ENCODE data around the gene ANKS3.
"Not testable (repeated sequence)": the region's sequence is repeated elsewhere in the genome, so short reads cannot be mapped to it uniquely, and the experiment has no call there.

GRCh38 chr16:4650443-4651074 lies 83.5 kb downstream of the ANKS3 start:
- not testable (repeated sequence) for TF ChIP-seq EGR1 (IDR thresholded peaks at IDR 0.05; ENCODE audit: borderline replicate concordance, low read depth, low read length); ATF2 (IDR thresholded peaks at IDR 0.05; ENCODE audit: low read length); POLR2A (IDR thresholded peaks at IDR 0.05; ENCODE audit: control extremely low read depth in 1 of 2, low read depth in 2 of 2, low read length in 2 of 2); CBX8 (IDR thresholded peaks at IDR 0.05; ENCODE audit: borderline replicate concordance, low read depth, low read length); POLR2AphosphoS5 (IDR thresholded peaks at IDR 0.05; ENCODE audit: low read depth, low read length); TCF12 (IDR thresholded peaks at IDR 0.05; ENCODE audit: low read depth, low read length); BRCA1 (IDR thresholded peaks at IDR 0.05; ENCODE audit: low read depth, low read length); EZH2 (IDR thresholded peaks at IDR 0.05; ENCODE audit: low read depth, low read length, severe bottlenecking); TBP (IDR thresholded peaks at IDR 0.05; ENCODE audit: low read depth, low read length); FOSL1 (IDR thresholded peaks at IDR 0.05; ENCODE audit: insufficient read depth, low read depth, low read length)
- TF ChIP-seq CTCF (IDR thresholded peaks at IDR 0.05; ENCODE audit: control extremely low read depth in 1 of 3, insufficient read depth in 1 of 3, low read depth in 1 of 3, low read length in 3 of 3): peak; percentile 98
- peak; percentile 7; the same call in 1 of the 2 replicates for TF ChIP-seq JUND (IDR thresholded peaks at IDR 0.05; ENCODE audit: low read length)

All from H1 (cell line).